Immature natural killer cell (primary cell): ENCODE data around the gene FSIP1. TPM values are rescaled to one million over a fixed set of nuclear protein-coding genes. Genes with fewer than 3 reads are reported as not detected.

Source experiments
- DNase-seq, 3 donors: peaks; one replicate each; pipeline ENCODE4 v3.0.0; 2022; ENCODE audit warnings: mixed read lengths in 1 of 3
- H3K27ac Mint-ChIP-seq, 6 donors: one replicate each; pipeline ENCODE4 v1.8.0; 2020; ENCODE audit warnings: mixed read lengths in 6 of 6, mild to moderate bottlenecking in 5 of 6, inconsistent platforms in 4 of 6, moderate library complexity in 3 of 6
- H3K27me3 Mint-ChIP-seq, 3 donors: one replicate each; pipeline ENCODE4 v1.8.0; 2020 to 2021; ENCODE audit warnings: low read depth in 3 of 3, mild to moderate bottlenecking in 3 of 3, mixed read lengths in 3 of 3, moderate library complexity in 3 of 3, inconsistent platforms in 1 of 3
- H3K36me3 Mint-ChIP-seq, 3 donors: one replicate each; pipeline ENCODE4 v1.8.0; 2020; ENCODE audit warnings: mixed read lengths in 3 of 3, inconsistent platforms in 2 of 3, mild to moderate bottlenecking in 2 of 3
- H3K4me1 Mint-ChIP-seq, 2 donors: one replicate each; pipeline ENCODE4 v1.8.0; 2020; ENCODE audit warnings: inconsistent platforms in 2 of 2, mild to moderate bottlenecking in 2 of 2, mixed read lengths in 2 of 2, moderate library complexity in 1 of 2
- H3K4me3 Mint-ChIP-seq, 5 donors: one replicate each; pipeline ENCODE4 v1.8.0; 2020; ENCODE audit warnings: mild to moderate bottlenecking in 5 of 5, mixed read lengths in 5 of 5, inconsistent platforms in 3 of 5, moderate library complexity in 3 of 5
- H3K9me3 Mint-ChIP-seq, 6 donors: one replicate each; pipeline ENCODE4 v1.8.0; 2020; ENCODE audit warnings: mild to moderate bottlenecking in 6 of 6, mixed read lengths in 6 of 6, inconsistent platforms in 4 of 6, moderate library complexity in 3 of 6
- polyA plus RNA-seq, 3 donors: library from polyadenylated mRNA; unstranded; fragments of 300-500 nt; fragmentation: Illumina TruSeq; gene quantifications; one replicate each; pipeline ENCODE4 v1.2.3, GENCODE V29; 2021

The FSIP1 gene
- polyA plus RNA-seq, 3 donors from 2014 or later, result 1.3 to 3.0 (median 2.0) TPM

GRCh38 chr15:39770748-39771689 is 11.6 kb downstream of the FSIP1 start:
- no peak for DNase-seq
- peaks cover 9 to 10% of the 10 kb centered on the region in 2 donors for H3K4me1 Mint-ChIP-seq
- H3K4me3 Mint-ChIP-seq, result peak overlapping the region in 1 of 5 donors; percentile 6
- H3K36me3 Mint-ChIP-seq, result no peaks in the 10 kb centered on the region
- no peaks in the 10 kb centered on the region for H3K9me3 Mint-ChIP-seq
- H3K27me3 Mint-ChIP-seq, result peaks cover 0 to 1% (median 0%) of the 10 kb centered on the region in 3 donors
- H3K27ac Mint-ChIP-seq, result peak overlapping the region in 4 of 6 donors; percentile 9 to 61 (median 48)

DNA sequence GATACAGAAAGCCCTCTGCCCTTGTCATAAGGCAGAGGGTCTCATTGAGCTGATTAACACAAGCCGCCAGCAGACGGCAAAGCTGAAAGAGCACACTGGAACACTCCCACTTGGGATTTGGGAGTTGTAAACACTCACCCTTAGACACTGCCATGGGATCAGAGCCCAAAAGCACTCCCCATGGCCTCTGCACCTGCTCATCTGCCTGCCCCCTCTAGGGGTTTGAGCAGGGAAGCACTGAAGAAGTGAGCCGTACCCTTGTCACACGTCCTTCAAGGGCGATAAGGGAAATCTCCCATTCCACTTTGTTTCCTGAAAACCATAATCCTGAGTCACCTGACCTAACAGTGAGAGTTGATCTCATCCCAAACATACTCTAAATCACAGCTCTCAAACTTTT is 14.7 kb downstream of the FSIP1 start:
- Mint-ChIP-seq H3K9me3 (no peaks in the 10 kb centered on the region), H3K27ac (no peak overlapping the region), H3K4me3 (no peak overlapping the region), H3K36me3 (peaks cover 0 to 4% (median 0%) of the 10 kb centered on the region in 3 donors), H3K4me1 (peaks cover 0 to 2% of the 10 kb centered on the region in 2 donors), H3K27me3 (no peaks in the 10 kb centered on the region)
- DNase-seq, result no peak

- Mint-ChIP-seq H3K36me3 (peaks cover 0 to 4% (median 0%) of the 10 kb centered on the region in 3 donors), H3K9me3 (no peaks in the 10 kb centered on the region), H3K27ac (no peak overlapping the region), H3K27me3 (peaks cover 0 to 3% (median 0%) of the 10 kb centered on the region in 3 donors), H3K4me1 (no peaks in the 10 kb centered on the region), H3K4me3 (no peak overlapping the region)
- no peak for DNase-seq
Observed at GRCh38 chr15:39761006-39761405, 21.6 kb downstream of the FSIP1 start.

DNA sequence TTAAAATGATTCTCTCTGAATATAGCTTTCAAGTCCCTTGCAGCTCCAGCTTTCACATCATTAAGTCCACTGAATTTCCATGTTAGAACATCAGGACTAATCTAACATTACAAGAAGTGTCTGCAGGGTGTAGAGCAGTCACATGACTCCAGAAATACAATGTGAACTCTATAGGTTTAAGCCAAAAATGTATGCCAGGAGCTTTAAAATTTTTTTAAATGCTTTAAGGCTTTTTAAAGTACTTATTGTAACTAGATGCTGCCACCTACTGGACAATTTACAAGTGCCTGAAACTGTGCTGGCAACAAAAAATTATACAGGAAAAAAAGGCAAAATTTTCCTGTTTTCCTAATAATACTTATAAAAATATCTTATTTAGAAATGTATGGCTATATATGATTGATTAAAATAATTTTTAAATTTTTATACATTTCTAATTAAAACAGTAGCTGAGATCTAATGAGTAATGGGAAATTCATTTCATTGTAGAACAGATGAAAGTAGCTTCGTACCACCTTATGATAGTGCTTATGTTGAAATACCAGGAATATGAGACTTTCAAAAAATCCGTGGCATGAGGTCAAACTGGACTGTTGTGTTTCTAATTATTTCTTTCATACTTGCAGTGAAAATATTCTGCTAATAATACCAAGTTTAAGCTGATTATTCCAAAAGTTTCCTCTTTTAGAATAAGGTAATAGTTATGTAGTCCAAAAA is 25.7 kb downstream of the FSIP1 start:
- Mint-ChIP-seq H3K4me1 (no peaks in the 10 kb centered on the region), H3K27me3 (peaks cover 0 to 3% (median 0%) of the 10 kb centered on the region in 3 donors), H3K9me3 (no peaks in the 10 kb centered on the region), H3K4me3 (no peak overlapping the region), H3K36me3 (peaks cover 0 to 3% (median 0%) of the 10 kb centered on the region in 3 donors), H3K27ac (peak overlapping the region in 1 of 6 donors; percentile 8)
- DNase-seq, result peak; percentile 49 to 64 (median 54)

- H3K27me3 Mint-ChIP-seq, result no peaks in the 10 kb centered on the region
- DNase-seq, result no peak
- H3K36me3 Mint-ChIP-seq, result peaks cover 0 to 3% (median 0%) of the 10 kb centered on the region in 3 donors
Observed at GRCh38 chr15:39752991-39753390, 29.6 kb downstream of the FSIP1 start.

GRCh38 chr15:39752246-39752645 is 30.4 kb downstream of the FSIP1 start:
- no peak for DNase-seq
- no peaks in the 10 kb centered on the region for H3K4me1 Mint-ChIP-seq
- no peaks in the 10 kb centered on the region for H3K9me3 Mint-ChIP-seq
- H3K4me3 Mint-ChIP-seq, result no peak overlapping the region
- H3K27me3 Mint-ChIP-seq, result no peaks in the 10 kb centered on the region
- no peak overlapping the region for H3K27ac Mint-ChIP-seq
- peaks cover 0 to 3% (median 0%) of the 10 kb centered on the region in 3 donors for H3K36me3 Mint-ChIP-seq

More at GRCh38 chr15:39752991-39753390, 29.6 kb downstream of the FSIP1 start:
- Mint-ChIP-seq H3K4me3 (no peak overlapping the region), H3K9me3 (no peaks in the 10 kb centered on the region), H3K27ac (no peak overlapping the region), H3K4me1 (no peaks in the 10 kb centered on the region)

DNA sequence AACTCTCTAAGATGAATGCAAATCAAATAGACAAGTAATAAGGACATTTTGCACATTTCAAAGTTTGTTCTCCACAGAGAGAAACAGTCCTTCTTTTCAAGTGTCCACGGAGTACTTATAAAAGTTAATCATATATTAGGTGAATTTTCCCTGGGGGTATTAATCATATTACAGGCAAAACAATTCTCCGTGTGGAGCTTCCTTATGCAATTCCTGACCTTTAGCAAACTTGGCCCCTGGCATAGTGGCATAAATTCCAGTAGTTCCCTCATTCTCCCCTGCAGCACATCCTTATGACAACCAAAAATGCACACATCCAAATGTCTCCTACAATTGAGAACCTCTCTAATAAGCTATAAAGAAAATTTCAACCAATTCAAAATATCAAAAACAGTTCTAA is 34.4 kb downstream of the FSIP1 start:
- no peak overlapping the region for H3K4me3 Mint-ChIP-seq
- no peak for DNase-seq
- H3K36me3 Mint-ChIP-seq, result peaks cover 0 to 2% (median 0%) of the 10 kb centered on the region in 3 donors
- no peaks in the 10 kb centered on the region for H3K9me3 Mint-ChIP-seq
- no peak overlapping the region for H3K27ac Mint-ChIP-seq
- H3K4me1 Mint-ChIP-seq, result peaks cover 5 to 12% of the 10 kb centered on the region in 2 donors
- peaks cover 0 to 6% (median 3%) of the 10 kb centered on the region in 3 donors for H3K27me3 Mint-ChIP-seq

DNA sequence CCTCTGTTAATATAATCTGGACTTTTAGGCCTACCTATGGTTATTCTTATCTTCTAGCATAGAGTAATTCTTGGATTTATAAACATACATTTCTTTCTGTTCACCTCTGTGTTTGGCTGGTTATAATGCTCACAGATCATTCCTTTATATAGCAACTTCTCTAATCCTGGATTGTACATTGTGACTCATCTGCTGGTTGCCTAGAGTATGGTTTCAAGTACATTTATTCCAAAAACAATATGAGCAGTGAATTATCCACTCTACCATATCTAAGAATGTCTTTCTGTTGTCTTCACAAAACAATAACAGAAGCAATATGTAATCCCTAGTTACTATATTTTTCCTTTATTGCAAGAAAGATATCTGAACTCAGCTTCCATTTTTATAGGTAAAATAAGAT is 35.3 kb downstream of the FSIP1 start:
- DNase-seq, result no peak
- Mint-ChIP-seq H3K27ac (no peak overlapping the region), H3K4me3 (no peak overlapping the region), H3K9me3 (no peaks in the 10 kb centered on the region), H3K36me3 (no peaks in the 10 kb centered on the region), H3K27me3 (peaks cover 0 to 6% (median 3%) of the 10 kb centered on the region in 3 donors), H3K4me1 (peaks cover 5 to 12% of the 10 kb centered on the region in 2 donors)

- DNase-seq, result no peak
- peaks cover 5 to 12% of the 10 kb centered on the region in 2 donors for H3K4me1 Mint-ChIP-seq
- H3K27me3 Mint-ChIP-seq, result peaks cover 0 to 10% (median 3%) of the 10 kb centered on the region in 3 donors
- H3K36me3 Mint-ChIP-seq, result no peaks in the 10 kb centered on the region
- H3K9me3 Mint-ChIP-seq, result no peaks in the 10 kb centered on the region
- no peak overlapping the region for H3K4me3 Mint-ChIP-seq
- H3K27ac Mint-ChIP-seq, result no peak overlapping the region
Observed at GRCh38 chr15:39746714-39747276, 35.8 kb downstream of the FSIP1 start.

DNA sequence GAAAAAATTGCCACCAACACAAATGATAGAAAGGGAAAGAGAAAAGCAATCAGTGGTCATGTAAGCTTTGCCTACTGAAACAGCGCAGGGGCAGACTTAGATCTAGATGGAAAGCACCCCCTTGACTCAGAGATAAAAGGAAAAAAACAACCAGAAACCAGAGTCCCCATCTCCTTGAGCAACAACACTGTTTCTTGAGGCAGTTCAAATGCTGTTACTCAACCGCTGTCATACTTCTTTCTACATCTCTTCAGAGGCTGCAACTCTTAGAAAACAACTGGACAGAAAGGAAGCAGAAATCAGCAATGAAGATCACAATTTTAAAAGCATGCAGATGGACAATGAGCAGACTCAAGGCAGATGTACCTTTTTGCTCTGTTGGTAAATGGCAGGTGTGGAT is 36.5 kb downstream of the FSIP1 start:
- Mint-ChIP-seq H3K4me3 (no peak overlapping the region), H3K36me3 (peaks cover 0 to 2% (median 0%) of the 10 kb centered on the region in 3 donors), H3K27ac (no peak overlapping the region), H3K4me1 (peaks cover 5 to 12% of the 10 kb centered on the region in 2 donors), H3K27me3 (peaks cover 0 to 10% (median 5%) of the 10 kb centered on the region in 3 donors), H3K9me3 (no peaks in the 10 kb centered on the region)
- DNase-seq, result no peak

DNA sequence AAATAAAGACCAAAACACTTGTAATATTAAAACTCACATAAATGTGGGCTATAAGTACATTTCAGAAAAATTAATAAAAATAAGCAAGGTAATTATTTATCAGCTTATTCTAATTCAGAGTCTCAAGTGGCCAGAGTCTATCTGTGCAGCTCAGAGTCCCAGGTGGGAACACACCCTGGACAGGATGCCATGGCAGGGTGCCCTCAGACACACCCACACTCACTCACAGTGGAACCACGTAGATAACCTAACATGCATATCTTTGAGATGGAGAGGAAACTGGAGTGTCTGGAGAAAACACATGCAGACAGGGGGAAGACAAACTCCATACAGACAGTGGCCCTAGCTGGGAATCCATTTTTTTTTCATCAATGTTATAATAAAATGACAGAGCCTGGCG is 37.2 kb downstream of the FSIP1 start:
- Mint-ChIP-seq H3K27ac (no peak overlapping the region), H3K4me3 (no peak overlapping the region), H3K9me3 (no peaks in the 10 kb centered on the region), H3K36me3 (peaks cover 0 to 5% (median 0%) of the 10 kb centered on the region in 3 donors), H3K4me1 (peaks cover 5 to 12% of the 10 kb centered on the region in 2 donors), H3K27me3 (peaks cover 0 to 11% (median 6%) of the 10 kb centered on the region in 3 donors)
- no peak for DNase-seq

DNA sequence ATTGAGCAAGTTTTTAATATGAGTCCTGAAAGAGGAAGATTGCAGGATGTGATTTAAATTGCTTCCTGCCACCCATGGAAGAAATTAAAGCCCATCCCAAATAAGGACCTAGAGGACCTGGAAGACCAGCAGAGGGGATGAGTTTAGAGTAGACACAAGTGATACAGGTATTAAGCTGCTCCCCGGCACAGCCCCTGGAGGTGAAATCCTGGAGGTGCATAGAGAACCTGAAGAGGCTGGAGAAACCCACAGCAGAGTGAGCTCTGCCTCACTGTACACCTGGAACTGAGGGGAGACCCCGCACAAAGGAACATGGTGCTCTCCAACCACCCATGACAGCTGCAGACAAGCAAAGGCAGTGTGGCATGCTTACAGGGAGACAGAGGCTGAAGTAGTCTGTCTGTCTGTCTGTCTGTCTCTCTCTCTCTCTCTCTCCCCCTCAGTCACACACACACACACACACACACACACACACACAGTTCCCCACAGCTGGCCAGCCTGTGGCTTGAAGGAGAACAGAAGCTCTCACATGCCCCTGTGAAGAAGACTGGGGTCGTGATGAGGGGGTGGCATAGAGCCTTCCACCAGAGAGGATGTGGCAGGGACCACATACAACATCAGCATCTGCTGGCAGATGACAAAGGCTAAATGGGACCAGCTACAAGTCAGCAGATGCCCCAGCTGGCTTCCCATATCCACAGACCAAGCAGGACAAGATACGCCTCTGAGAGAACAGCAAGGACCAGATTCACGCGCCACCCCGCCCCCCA is 38.1 kb downstream of the FSIP1 start:
- peak in 2 of 3 donors; percentile 9 to 46 for DNase-seq
- Mint-ChIP-seq H3K27ac (peak overlapping the region in 3 of 6 donors; percentile 22 to 83 (median 77)), H3K9me3 (no peaks in the 10 kb centered on the region), H3K4me3 (peak overlapping the region in 1 of 5 donors; percentile 25), H3K27me3 (peaks cover 0 to 11% (median 6%) of the 10 kb centered on the region in 3 donors), H3K4me1 (peaks cover 5 to 12% of the 10 kb centered on the region in 2 donors), H3K36me3 (peaks cover 0 to 5% (median 0%) of the 10 kb centered on the region in 3 donors)

DNA sequence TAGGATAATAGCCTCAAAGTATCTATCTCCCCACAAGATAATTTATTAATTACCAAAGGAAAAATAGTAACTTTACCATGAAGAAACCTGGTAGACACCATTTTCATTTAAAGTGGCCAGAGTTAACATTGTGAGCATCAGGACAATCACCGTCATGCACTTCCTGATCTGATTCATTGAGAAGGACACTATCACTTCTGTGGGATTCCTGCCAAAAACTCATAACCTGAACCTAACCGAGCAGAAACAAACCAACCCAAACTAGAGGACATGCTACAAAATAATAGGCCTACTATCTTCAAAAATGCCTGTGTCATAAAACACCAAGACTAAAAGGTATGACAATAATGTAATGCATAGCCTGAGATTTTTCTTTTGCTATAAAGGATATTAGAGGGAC is 39.0 kb downstream of the FSIP1 start:
- DNase-seq, result no peak
- peaks cover 5 to 12% of the 10 kb centered on the region in 2 donors for H3K4me1 Mint-ChIP-seq
- H3K36me3 Mint-ChIP-seq, result peaks cover 0 to 5% (median 0%) of the 10 kb centered on the region in 3 donors
- H3K27me3 Mint-ChIP-seq, result peaks cover 0 to 11% (median 6%) of the 10 kb centered on the region in 3 donors
- H3K4me3 Mint-ChIP-seq, result no peak overlapping the region
- H3K9me3 Mint-ChIP-seq, result no peaks in the 10 kb centered on the region
- peak overlapping the region in 1 of 6 donors; percentile 50 for H3K27ac Mint-ChIP-seq
